Prostate gland (tissue), 2 donors: ENCODE data around the gene IL1RAPL1. TPM values are rescaled to one million over a fixed set of nuclear protein-coding genes. Genes with fewer than 3 reads are reported as not detected.

Experiments
- DNase-seq: peaks from one replicate; pipeline ENCODE4 v3.0.0-alpha.2; 2019; ENCODE audit warnings: low spot score
- H3K27ac ChIP-seq, 2 donors: fragments of 200-600 bp; sonication (generic); 2 replicates each; pipeline ENCODE4 v1.5.1; 2017 to 2019
- H3K27me3 ChIP-seq: fragments of 200-600 bp; sonication (generic); replicated peaks from 2 replicates; pipeline ENCODE4 v1.5.1; 2019; ENCODE audit not compliant: insufficient read depth
- H3K36me3 ChIP-seq, 2 donors: fragments of 200-600 bp; sonication (generic); 1 replicate in 1 of 2; 2 replicates in 1 of 2; pipeline versions ENCODE4 v1.5.1 to v1.8.1; 2017 to 2019
- H3K4me1 ChIP-seq: fragments of 200-600 bp; sonication (generic); replicated peaks from 2 replicates; pipeline ENCODE4 v1.5.1; 2019
- H3K4me3 ChIP-seq, 2 donors: fragments of 200-600 bp; sonication (generic); 2 replicates each; pipeline ENCODE4 v1.5.1; 2017 to 2019
- H3K9me3 ChIP-seq: fragments of 200-600 bp; sonication (generic); 2 replicates; pipeline ENCODE4 v1.5.1; 2017
- CTCF ChIP-seq, 4 experiments: fragments of 200-600 bp in 2 of 4; fragments of 450-650 bp in 2 of 4; sonication (generic) in 2 of 4; IDR thresholded peaks; 1 replicate in 3 of 4; 2 replicates in 1 of 4; pipeline ENCODE4 v1.5.1; 2016 to 2019; ENCODE audit warnings: antibody characterized with exemption in 4 of 4, mild to moderate bottlenecking in 2 of 4, moderate library complexity in 2 of 4
- POLR2A ChIP-seq: fragments of 450-650 bp; IDR thresholded peaks from one replicate; pipeline ENCODE4 v1.6.1; 2016; ENCODE audit warnings: antibody characterized with exemption, mild to moderate bottlenecking
- POLR2AphosphoS5 ChIP-seq: sonication (generic); formaldehyde crosslinking; IDR thresholded peaks from one replicate; pipeline ENCODE4 v1.6.1; 2017; ENCODE audit warnings: antibody characterized with exemption
- WGBS: methylation state at CpG from one replicate; pipeline ENCODE4 v1.1.5; 2018; 5-methylcytosine and 5-hydroxymethylcytosine counted together
- intact Hi-C: fragments of 100-400 bp; cut with DNase I; formaldehyde crosslinking; loops from one replicate; pipeline ENCODE4 v1.14.2; 2022
- total RNA-seq, 2 donors: library from RNA; depleted of rRNA; stranded (reverse); fragments of >200 nt; gene quantifications; one replicate each; pipeline ENCODE4 v1.1.0, GENCODE V29; 2016

Gene IL1RAPL1
- total RNA-seq, 2 donors from 2014 or later = 0.23 TPM

GRCh38 chrX:29659911-29660310 is 1072.7 kb downstream of the IL1RAPL1 start:
- H3K4me3 ChIP-seq = no peak overlapping the region
- intact Hi-C loops = no loop called here
- H3K4me1 ChIP-seq = no peaks in the 10 kb centered on the region
- no peak for DNase-seq
- no peaks in the 10 kb centered on the region for H3K27me3 ChIP-seq
- H3K27ac ChIP-seq = no peak overlapping the region
- WGBS = 84% methylated on average over 4 of the region's 4 CpGs
- no peaks in the 10 kb centered on the region for H3K9me3 ChIP-seq
- TF ChIP-seq POLR2AphosphoS5 (no peak), POLR2A (no peak), CTCF (IDR thresholded peaks at IDR 0.05) (no peak)
- no peaks in the 10 kb centered on the region for H3K36me3 ChIP-seq

- Histone ChIP-seq H3K4me1 (no peaks in the 10 kb centered on the region), H3K27ac (no peak overlapping the region), H3K27me3 (no peaks in the 10 kb centered on the region), H3K4me3 (no peak overlapping the region), H3K9me3 (no peaks in the 10 kb centered on the region), H3K36me3 (no peaks in the 10 kb centered on the region)
- TF ChIP-seq POLR2A (no peak), POLR2AphosphoS5 (no peak), CTCF (IDR thresholded peaks at IDR 0.05) (no peak)
- no peak for DNase-seq
- intact Hi-C loops = no loop called here
Measured at GRCh38 chrX:29661290-29661689, 1074.0 kb downstream of the IL1RAPL1 start.

GRCh38 chrX:29662101-29662500 is 1074.9 kb downstream of the IL1RAPL1 start:
- Histone ChIP-seq H3K9me3 (no peaks in the 10 kb centered on the region), H3K4me1 (no peaks in the 10 kb centered on the region), H3K27me3 (no peaks in the 10 kb centered on the region), H3K27ac (no peak overlapping the region), H3K36me3 (no peaks in the 10 kb centered on the region), H3K4me3 (no peak overlapping the region)
- no peak for DNase-seq
- no peak for TF ChIP-seq CTCF (IDR thresholded peaks at IDR 0.05)
- no peak for TF ChIP-seq POLR2AphosphoS5
- TF ChIP-seq POLR2A = no peak
- intact Hi-C loops = no loop called here

GRCh38 chrX:29662759-29663503 is 1075.7 kb downstream of the IL1RAPL1 start:
- H3K4me3 ChIP-seq = no peak overlapping the region
- H3K9me3 ChIP-seq = no peaks in the 10 kb centered on the region
- no peaks in the 10 kb centered on the region for H3K4me1 ChIP-seq
- intact Hi-C loops = no loop called here
- H3K36me3 ChIP-seq = no peaks in the 10 kb centered on the region
- no peak for DNase-seq
- 29% methylated on average over 4 of the region's 4 CpGs for WGBS
- no peak for TF ChIP-seq POLR2AphosphoS5
- no peak for TF ChIP-seq CTCF (IDR thresholded peaks at IDR 0.05)
- no peak for TF ChIP-seq POLR2A
- H3K27ac ChIP-seq = no peak overlapping the region
- H3K27me3 ChIP-seq = no peaks in the 10 kb centered on the region

GRCh38 chrX:29665532-29665931 is 1078.3 kb downstream of the IL1RAPL1 start:
- Histone ChIP-seq H3K27ac (no peak overlapping the region), H3K27me3 (no peaks in the 10 kb centered on the region), H3K36me3 (no peaks in the 10 kb centered on the region), H3K4me1 (no peaks in the 10 kb centered on the region), H3K4me3 (no peak overlapping the region), H3K9me3 (no peaks in the 10 kb centered on the region)
- no peak for TF ChIP-seq CTCF (IDR thresholded peaks at IDR 0.05)
- TF ChIP-seq POLR2A = no peak
- TF ChIP-seq POLR2AphosphoS5 = no peak
- no peak for DNase-seq
- WGBS = 100% methylated on average over 1 of the region's 1 CpG
- intact Hi-C loops = no loop called here
